Omental fat pad (tissue), 4 donors: Measurements from ENCODE around the gene FSTL4. TPM values are rescaled to one million over a fixed set of nuclear protein-coding genes. Genes with fewer than 3 reads are reported as not detected.

Experiments used
- ATAC-seq: fragments of 150-250 bp; one replicate; pipeline ENCODE4 v1.9.1; 2016; ENCODE audit warnings: mild to moderate bottlenecking, moderate library complexity; ENCODE audit not compliant: low FRiP score
- DNase-seq: peaks from one replicate; pipeline ENCODE4 v3.0.0-alpha.2; 2019; ENCODE audit warnings: low spot score
- total RNA-seq, 4 donors: library from RNA; depleted of rRNA; stranded (reverse); fragments of >200 nt; gene quantifications; one replicate each; pipeline ENCODE4 v1.1.0, GENCODE V29; 2016
- TF ChIP-seq, protein P1 (sequence below), 3 donors: fragments of 450-650 bp; IDR thresholded peaks; one replicate each; pipeline ENCODE4 v1.5.1; 2016 to 2017; ENCODE audit warnings: antibody characterized with exemption in 3 of 3, mild to moderate bottlenecking in 3 of 3, moderate library complexity in 2 of 3

FSTL4 gene
- total RNA-seq, 4 donors from 2014 or later = 0.32 TPM; not detected in 3

DNA sequence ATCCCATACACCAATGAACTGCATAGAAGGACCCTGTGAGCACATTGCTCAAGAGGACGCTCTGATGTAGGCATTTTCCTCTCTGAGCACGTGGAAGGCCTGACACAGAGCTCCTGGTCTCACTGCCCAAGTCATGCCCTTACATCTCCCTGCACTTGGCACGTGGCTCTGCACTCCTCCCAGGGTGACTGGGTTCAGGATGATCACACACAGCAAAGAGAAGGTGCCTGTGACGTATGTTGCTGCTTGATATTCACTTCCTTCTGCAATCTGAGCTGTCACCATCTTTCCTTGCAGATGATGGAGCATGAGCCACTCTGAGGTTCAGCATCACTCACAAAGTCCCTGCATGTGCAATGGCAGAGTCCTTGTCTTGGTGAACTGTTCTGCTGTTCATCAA, 125.2 kb downstream of the FSTL4 start:
- no peak for ATAC-seq
- TF ChIP-seq, protein P1, sequence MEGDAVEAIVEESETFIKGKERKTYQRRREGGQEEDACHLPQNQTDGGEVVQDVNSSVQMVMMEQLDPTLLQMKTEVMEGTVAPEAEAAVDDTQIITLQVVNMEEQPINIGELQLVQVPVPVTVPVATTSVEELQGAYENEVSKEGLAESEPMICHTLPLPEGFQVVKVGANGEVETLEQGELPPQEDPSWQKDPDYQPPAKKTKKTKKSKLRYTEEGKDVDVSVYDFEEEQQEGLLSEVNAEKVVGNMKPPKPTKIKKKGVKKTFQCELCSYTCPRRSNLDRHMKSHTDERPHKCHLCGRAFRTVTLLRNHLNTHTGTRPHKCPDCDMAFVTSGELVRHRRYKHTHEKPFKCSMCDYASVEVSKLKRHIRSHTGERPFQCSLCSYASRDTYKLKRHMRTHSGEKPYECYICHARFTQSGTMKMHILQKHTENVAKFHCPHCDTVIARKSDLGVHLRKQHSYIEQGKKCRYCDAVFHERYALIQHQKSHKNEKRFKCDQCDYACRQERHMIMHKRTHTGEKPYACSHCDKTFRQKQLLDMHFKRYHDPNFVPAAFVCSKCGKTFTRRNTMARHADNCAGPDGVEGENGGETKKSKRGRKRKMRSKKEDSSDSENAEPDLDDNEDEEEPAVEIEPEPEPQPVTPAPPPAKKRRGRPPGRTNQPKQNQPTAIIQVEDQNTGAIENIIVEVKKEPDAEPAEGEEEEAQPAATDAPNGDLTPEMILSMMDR (IDR thresholded peaks at IDR 0.05) = no peak

DNA sequence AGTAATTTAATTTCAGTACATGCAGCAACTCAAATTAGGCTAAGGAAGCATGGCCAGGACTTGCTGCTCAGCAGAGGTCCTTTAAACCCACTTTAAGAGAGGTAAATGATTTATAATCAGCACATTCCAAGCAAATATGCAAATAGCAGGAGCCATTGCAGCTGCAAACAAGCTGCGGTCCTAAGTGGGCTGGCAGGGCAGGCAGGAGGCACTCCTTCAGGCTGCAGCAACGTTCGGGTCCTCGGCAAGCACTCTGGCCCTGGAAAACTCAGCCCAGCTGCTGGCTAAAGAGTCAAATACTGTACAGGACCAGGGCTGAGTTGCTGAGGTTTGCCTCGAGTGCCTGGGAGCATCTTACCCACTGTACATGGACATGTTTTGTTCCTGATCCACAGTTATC, 126.9 kb downstream of the FSTL4 start:
- no peak for ATAC-seq
- TF ChIP-seq, protein P1 (IDR thresholded peaks at IDR 0.05) = no peak

More for the DNA sequence above, 125.2 kb downstream of the FSTL4 start:
- DNase-seq = no peak

DNA sequence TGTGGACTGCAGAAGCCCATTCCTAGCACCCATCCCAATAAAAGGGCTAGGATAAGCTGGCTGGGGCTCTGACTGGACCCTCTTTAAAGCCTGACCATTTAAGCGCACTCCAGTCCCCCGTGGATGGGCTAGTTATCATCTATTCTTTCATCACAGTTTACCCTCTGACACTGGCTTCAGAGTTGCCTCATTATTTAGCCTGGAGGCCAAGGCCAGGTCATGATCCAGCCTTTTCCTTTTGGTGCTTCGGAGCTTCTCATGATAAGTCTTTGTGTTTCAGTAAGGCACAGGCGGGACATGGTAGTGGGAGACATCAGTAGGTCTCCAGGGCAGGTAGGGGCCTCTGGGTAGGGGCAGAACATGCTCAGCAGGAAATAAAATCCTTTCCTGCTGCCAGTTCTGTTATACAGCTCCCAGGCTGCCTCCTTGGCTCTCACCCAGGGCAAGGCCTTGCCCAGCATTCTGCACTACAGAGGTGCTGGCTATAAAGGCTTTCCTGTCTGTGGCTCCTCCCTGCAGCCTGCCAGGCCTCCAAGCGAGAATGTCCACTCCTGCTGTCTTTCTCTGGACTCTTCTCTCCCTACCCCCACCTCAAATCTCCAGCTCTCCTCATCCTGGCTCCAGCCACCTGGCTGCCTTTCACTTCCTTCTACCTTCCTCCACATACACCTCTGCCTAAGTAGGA, 128.8 kb downstream of the FSTL4 start:
- ATAC-seq = peak; percentile 31
- TF ChIP-seq, protein P1 (IDR thresholded peaks at IDR 0.05) = no peak
- DNase-seq = no peak

More for the DNA sequence above, 126.9 kb downstream of the FSTL4 start:
- DNase-seq = no peak

DNA sequence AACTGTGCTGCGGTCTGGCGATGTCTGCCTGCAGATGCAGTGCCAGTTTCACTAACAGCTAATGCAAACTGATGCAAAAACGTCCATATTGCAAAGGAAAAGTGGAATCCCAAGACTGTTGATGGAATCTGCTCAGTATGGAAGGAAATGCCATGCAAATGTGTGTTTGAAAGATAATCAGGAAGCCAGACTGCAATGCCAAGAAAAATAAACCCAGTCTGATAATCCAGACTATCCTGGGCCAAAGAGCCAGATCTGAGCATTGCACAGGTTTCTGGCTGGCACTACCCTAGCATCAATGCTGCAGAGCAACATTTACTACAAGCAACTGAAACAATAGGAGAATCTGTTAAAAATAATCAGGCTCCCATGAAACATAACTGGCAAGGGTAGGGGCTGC, 130.3 kb downstream of the FSTL4 start:
- TF ChIP-seq, protein P1 (IDR thresholded peaks at IDR 0.05) = no peak
- no peak for ATAC-seq
- DNase-seq = no peak

DNA sequence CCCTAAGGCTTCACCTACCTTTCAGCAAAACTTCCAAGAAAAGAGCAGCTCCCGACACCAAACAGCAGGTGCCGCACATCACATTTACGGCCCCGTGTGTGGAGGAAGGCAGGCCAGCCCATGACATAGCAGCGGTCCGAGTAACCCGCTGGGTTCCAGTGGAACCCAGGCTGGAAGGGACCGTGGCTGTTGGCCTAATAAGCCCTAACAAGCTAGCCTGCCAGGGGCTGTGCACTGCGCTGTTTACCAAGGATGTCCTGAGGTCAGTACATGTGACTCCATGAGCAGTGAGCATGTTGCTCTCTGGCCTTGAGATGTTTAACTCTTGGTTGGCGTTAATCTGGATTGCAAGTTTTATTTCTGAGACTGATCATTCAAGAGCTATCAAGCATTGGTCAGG, 131.5 kb downstream of the FSTL4 start:
- DNase-seq = no peak
- TF ChIP-seq, protein P1 (IDR thresholded peaks at IDR 0.05) = no peak
- no peak for ATAC-seq

DNA sequence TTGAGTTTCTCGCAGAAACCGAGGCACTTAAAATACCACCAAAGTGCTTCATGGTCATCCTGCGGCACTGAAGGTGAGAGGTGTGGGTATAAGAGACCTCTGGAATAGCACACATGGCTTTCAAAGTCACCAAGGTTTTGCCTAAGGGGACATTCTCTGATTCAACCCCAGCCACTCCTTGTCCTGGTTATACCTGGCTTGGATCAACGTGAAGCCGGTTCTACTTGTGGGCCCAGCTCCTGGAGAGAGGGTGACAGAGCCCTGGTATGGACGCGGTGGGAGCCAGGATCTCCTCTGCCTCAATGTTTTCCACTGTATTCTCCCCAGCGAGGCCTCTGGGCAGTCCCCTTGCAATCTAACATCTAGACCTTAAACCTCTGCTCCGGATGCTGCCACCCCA, 132.0 kb downstream of the FSTL4 start:
- TF ChIP-seq, protein P1 (IDR thresholded peaks at IDR 0.05) = no peak
- no peak for DNase-seq
- ATAC-seq = no peak
